ENCODE data around the gene MC4R.

DNA sequence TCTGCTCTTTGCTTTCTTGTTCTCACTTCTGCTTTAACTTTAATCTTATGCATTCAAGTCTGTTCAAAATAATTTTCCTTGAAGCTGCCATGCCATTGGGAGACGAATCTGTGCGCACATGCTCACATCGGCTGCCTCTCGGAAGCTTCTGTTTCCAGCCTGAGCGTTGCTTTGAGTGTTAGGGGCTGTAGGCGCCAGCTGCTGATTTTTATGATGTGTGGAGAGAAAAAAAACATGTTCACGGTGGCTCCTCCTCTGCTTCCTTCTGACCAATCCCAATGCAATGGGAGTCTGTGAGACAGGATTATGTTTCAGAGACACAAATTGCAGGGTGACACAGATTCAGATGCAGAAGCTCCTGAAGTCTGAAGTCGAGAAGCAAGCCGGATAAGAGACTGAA is at the start of gene MC4R:
- no peak for TF ChIP-seq POLR2A (IDR thresholded peaks at IDR 0.05; ENCODE audit: low read depth, low read length)
- TF ChIP-seq SPI1 (IDR thresholded peaks at IDR 0.05; ENCODE audit: low read depth, low read length) = no peak
- TF ChIP-seq POLR2AphosphoS5 (IDR thresholded peaks at IDR 0.05; ENCODE audit: low read depth, low read length) = no peak
- no peak for TF ChIP-seq TAF1 (IDR thresholded peaks at IDR 0.05; ENCODE audit: low read depth, low read length)
- TF ChIP-seq POU2F2 (IDR thresholded peaks at IDR 0.05; ENCODE audit: low read depth, low read length) = no peak
- no peak for TF ChIP-seq PAX5 (IDR thresholded peaks at IDR 0.05; ENCODE audit: insufficient read depth, low read length, severe bottlenecking)
